PFSK-1 (cell line): ENCODE measurements around the gene GM2A.

ENCODE experiments used
- POLR2AphosphoS5 ChIP-seq: IDR thresholded peaks from 2 replicates; pipeline ENCODE4 v1.6.1; 2012; ENCODE audit warnings: low read depth, mild to moderate bottlenecking, control low read depth, low read length, moderate library complexity
- REST ChIP-seq, 2 experiments: IDR thresholded peaks; 2 replicates each; pipeline versions ENCODE4 v1.6.1 to v1.8.0; 2011 to 2012; ENCODE audit warnings: low read depth in 2 of 2, low read length in 2 of 2, control low read depth in 1 of 2, inconsistent platforms in 1 of 2, mild to moderate bottlenecking in 1 of 2, moderate library complexity in 1 of 2; ENCODE audit not compliant: insufficient read depth in 1 of 2
- SIN3A ChIP-seq: IDR thresholded peaks from 2 replicates; pipeline ENCODE4 v1.6.1; 2012; ENCODE audit warnings: mild to moderate bottlenecking, low read length, moderate library complexity, borderline replicate concordance; ENCODE audit not compliant: insufficient read depth

DNA sequence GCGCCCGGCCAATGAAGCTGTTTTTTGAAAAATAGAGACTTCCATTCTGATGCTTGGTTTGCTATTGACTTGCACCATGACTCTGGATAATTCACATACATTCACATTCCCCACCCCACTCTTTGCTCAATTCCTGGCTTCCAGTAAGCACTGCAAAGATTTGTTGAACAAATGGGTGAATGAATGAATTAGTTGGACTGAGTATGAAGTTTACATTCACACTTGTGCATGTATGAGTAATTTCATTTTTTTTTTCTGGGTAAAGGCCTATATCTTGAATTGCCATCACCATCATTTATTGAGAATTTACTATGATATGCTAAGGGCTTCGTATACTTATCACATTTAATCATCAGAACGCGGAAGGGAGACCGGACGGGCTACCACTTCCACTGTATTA, 15.3 kb upstream of the GM2A start:
- TF ChIP-seq SIN3A (no peak), POLR2AphosphoS5 (no peak), REST (IDR thresholded peaks at IDR 0.05; ENCODE audit: insufficient read depth in 1 of 2, low read depth in 2 of 2, low read length in 2 of 2) (no peak)
